ENCODE measurements around the gene WDR54. TPM values are rescaled to one million over a fixed set of nuclear protein-coding genes. Genes with fewer than 3 reads are reported as not detected.
A peak's percentile ranks its signal among the peaks of the same experiment; 100 is the strongest.
"Not testable (repeated sequence)": the region's sequence is repeated elsewhere in the genome, so short reads cannot be mapped to it uniquely, and the experiment has no call there.

WDR54 gene
- total RNA-seq, 1 experiment from 2014 or later, result 41.0 TPM

- no peaks in the 10 kb centered on the region for H3F3A ChIP-seq (ENCODE audit: low read length, unreplicated experiment)
- BruUV-seq (replicated peaks), result TSS peak; percentile 50
- H2AFZ ChIP-seq (ENCODE audit: low read length), result peak overlapping the region; percentile 85
- no peak for TF ChIP-seq EZH2phosphoT487 (IDR thresholded peaks at IDR 0.05; ENCODE audit: borderline replicate concordance, low read length)
- TF ChIP-seq CTCF (conservative IDR thresholded peaks at IDR 0.05; ENCODE audit: low read depth, low read length), result no peak
- TF ChIP-seq EZH2 (IDR thresholded peaks at IDR 0.05; ENCODE audit: low read length, unreplicated experiment), result no peak
- peak overlapping the region; percentile 73 for H3K4me3 ChIP-seq (ENCODE audit: low read length)
- H3K9me2 ChIP-seq (replicated peaks; ENCODE audit: low read length), result no peaks in the 10 kb centered on the region
- no peaks in the 10 kb centered on the region for H3K27me3 ChIP-seq (ENCODE audit: low read length)
- H3K9ac ChIP-seq (ENCODE audit: low read length), result peak overlapping the region; percentile 89
- POLR2A ChIA-PET (ENCODE audit: unreplicated experiment), result interaction anchor here (1.0 kb wide), 1 partner anchor 11 kb away, joined by 12 read pairs; no protein-coding TSS in a partner anchor
- no peaks in the 10 kb centered on the region for H3K9me3 ChIP-seq (ENCODE audit: low read length)
- H3K79me2 ChIP-seq (ENCODE audit: low read length), result peaks cover 55% of the 10 kb centered on the region
- H4K20me1 ChIP-seq (ENCODE audit: low read length), result peaks cover 23% of the 10 kb centered on the region
- H3K4me2 ChIP-seq (ENCODE audit: low read length), result peak overlapping the region; percentile 98
- DNase-seq, result no peak
- H3K4me1 ChIP-seq (ENCODE audit: insufficient read depth, low read length), result peaks cover 34% of the 10 kb centered on the region
- H3K36me3 ChIP-seq (ENCODE audit: low read depth, low read length), result peaks cover 11% of the 10 kb centered on the region; the same call in 1 of the 2 replicates
- ATAC-seq, result peak; percentile 13
- H3K27ac ChIP-seq (ENCODE audit: low read length), result peak overlapping the region; percentile 85
- CTCF ChIA-PET, result no interaction called here
- intact Hi-C loops (cut with micrococcal nuclease), result loop anchor here (2.0 kb wide), 1 partner anchor 20 kb away; the partner anchor contains the start of genes C2orf81 and WDR54
Observed at GRCh38 chr2:74441170-74441689, 19.7 kb downstream of the WDR54 start.

- POLR2A ChIA-PET (ENCODE audit: unreplicated experiment), result no interaction called here
- ATAC-seq, result peak; percentile 56
Observed at GRCh38 chr2:74441690-74442482, 20.4 kb downstream of the WDR54 start, which contains the start of gene RTKN. Gene RTKN, minus strand, starts transcription at chr2:74441937. Its CDS starts 121 bp downstream, at chr2:74441816.

GRCh38 chr2:74442483-74443297 lies 21.2 kb downstream of the WDR54 start:
- POLR2A ChIA-PET (ENCODE audit: unreplicated experiment); H3K9me3 ChIP-seq (ENCODE audit: low read length); H3K36me3 ChIP-seq (ENCODE audit: low read depth, low read length); H3K27me3 ChIP-seq (ENCODE audit: low read length); ATAC-seq; CTCF ChIA-PET; H3K9me2 ChIP-seq (replicated peaks; ENCODE audit: low read length); DNase-seq; intact Hi-C loops (cut with micrococcal nuclease); H3F3A ChIP-seq (ENCODE audit: low read length, unreplicated experiment); BruUV-seq (replicated peaks): not testable (repeated sequence)
- Histone ChIP-seq H3K79me2 (ENCODE audit: low read length) (peaks cover 40% of the 10 kb centered on the region), H3K27ac (ENCODE audit: low read length) (peak overlapping the region; percentile 85), H3K4me2 (ENCODE audit: low read length) (peak overlapping the region; percentile 98), H2AFZ (ENCODE audit: low read length) (peak overlapping the region; percentile 85), H3K4me3 (ENCODE audit: low read length) (peak overlapping the region; percentile 73), H3K9ac (ENCODE audit: low read length) (peak overlapping the region; percentile 89), H4K20me1 (ENCODE audit: low read length) (peaks cover 23% of the 10 kb centered on the region), H3K4me1 (ENCODE audit: insufficient read depth, low read length) (peaks cover 34% of the 10 kb centered on the region)

More at GRCh38 chr2:74441690-74442482, 20.4 kb downstream of the WDR54 start, which contains the start of gene RTKN:
- DNase-seq, result peak; percentile 83
- H3F3A ChIP-seq (ENCODE audit: low read length, unreplicated experiment), result no peaks in the 10 kb centered on the region
- H3K36me3 ChIP-seq (ENCODE audit: low read depth, low read length), result peaks cover 11% of the 10 kb centered on the region; the same call in 1 of the 2 replicates
- BruUV-seq (replicated peaks), result no TSS peak
- TF ChIP-seq EZH2phosphoT487 (IDR thresholded peaks at IDR 0.05; ENCODE audit: borderline replicate concordance, low read length) (peak; percentile 52; the same call in 1 of the 2 replicates), CTCF (conservative IDR thresholded peaks at IDR 0.05; ENCODE audit: low read depth, low read length) (no peak), EZH2 (IDR thresholded peaks at IDR 0.05; ENCODE audit: low read length, unreplicated experiment) (no peak)
- H2AFZ ChIP-seq (ENCODE audit: low read length), result peak within 1 kb of the TSS; percentile 85
- no peaks in the 10 kb centered on the region for H3K27me3 ChIP-seq (ENCODE audit: low read length)
- peak within 1 kb of the TSS; percentile 89 for H3K9ac ChIP-seq (ENCODE audit: low read length)
- peaks cover 48% of the 10 kb centered on the region for H3K79me2 ChIP-seq (ENCODE audit: low read length)
- peak within 1 kb of the TSS; percentile 85 for H3K27ac ChIP-seq (ENCODE audit: low read length)
- H3K9me3 ChIP-seq (ENCODE audit: low read length), result no peaks in the 10 kb centered on the region
- H3K4me3 ChIP-seq (ENCODE audit: low read length), result peak within 1 kb of the TSS; percentile 73
- intact Hi-C loops (cut with micrococcal nuclease), result loop anchor here (2.0 kb wide), 1 partner anchor 21 kb away; the partner anchor contains the start of genes C2orf81 and WDR54
- no peaks in the 10 kb centered on the region for H3K9me2 ChIP-seq (replicated peaks; ENCODE audit: low read length)
- CTCF ChIA-PET, result no interaction called here
- H3K4me2 ChIP-seq (ENCODE audit: low read length), result peak within 1 kb of the TSS; percentile 98
- peaks cover 34% of the 10 kb centered on the region for H3K4me1 ChIP-seq (ENCODE audit: insufficient read depth, low read length)
- H4K20me1 ChIP-seq (ENCODE audit: low read length), result peaks cover 23% of the 10 kb centered on the region
